KBM-7 (cell line): ENCODE measurements around the gene LRP8.
A peak's percentile ranks its signal among the peaks of the same experiment; 100 is the strongest.

Experiments
- DNase-seq: peaks from one replicate; pipeline ENCODE4 v3.0.0-alpha.2; 2015
- in situ Hi-C: fragments of 300-500 bp; cut with MboI; formaldehyde crosslinking; loops from 2 replicates; pipeline ENCODE4 v1.14.3; 2020; ENCODE audit warnings: low sequenced_read_pairs, low pct_unique_long_range_greater_than_20kb, mixed read lengths

The LRP8 gene

DNA sequence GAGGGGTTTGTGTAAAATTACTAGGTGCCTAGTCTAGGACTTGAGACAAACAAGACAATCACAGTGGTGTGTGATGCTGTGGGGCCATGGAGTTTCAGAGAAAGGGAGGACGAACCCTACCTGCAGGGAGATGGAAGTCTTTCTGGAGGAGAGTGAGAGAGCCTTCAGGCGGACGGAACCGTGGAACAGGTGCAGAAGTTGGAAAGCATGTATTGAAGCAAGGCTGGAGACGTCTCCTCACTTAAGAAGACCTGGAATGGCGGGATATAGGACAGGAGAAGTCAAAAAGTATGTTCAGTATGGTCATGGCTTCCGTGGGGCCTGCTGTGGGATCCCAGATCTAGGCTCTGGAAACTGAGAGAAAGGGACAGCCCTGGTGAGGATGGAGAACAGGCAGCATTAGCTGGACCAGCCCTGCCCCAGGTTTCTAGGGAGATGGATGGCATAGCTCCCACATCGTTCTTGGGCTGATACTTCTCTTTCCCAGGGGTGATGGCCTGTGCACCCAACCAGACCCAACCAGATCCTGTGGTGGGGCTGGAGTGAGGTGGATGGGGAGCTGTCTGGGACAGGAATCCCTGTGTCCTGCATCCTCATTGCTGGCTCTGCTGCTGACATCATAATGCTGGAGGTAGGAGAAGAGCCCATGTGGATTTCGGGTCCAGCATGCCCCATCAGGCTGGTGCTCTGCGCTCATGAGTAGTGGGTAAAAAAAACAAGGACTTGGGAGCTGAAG lies 15.0 kb upstream of the LRP8 start:
- in situ Hi-C loops = no loop called here
- DNase-seq = no peak

DNA sequence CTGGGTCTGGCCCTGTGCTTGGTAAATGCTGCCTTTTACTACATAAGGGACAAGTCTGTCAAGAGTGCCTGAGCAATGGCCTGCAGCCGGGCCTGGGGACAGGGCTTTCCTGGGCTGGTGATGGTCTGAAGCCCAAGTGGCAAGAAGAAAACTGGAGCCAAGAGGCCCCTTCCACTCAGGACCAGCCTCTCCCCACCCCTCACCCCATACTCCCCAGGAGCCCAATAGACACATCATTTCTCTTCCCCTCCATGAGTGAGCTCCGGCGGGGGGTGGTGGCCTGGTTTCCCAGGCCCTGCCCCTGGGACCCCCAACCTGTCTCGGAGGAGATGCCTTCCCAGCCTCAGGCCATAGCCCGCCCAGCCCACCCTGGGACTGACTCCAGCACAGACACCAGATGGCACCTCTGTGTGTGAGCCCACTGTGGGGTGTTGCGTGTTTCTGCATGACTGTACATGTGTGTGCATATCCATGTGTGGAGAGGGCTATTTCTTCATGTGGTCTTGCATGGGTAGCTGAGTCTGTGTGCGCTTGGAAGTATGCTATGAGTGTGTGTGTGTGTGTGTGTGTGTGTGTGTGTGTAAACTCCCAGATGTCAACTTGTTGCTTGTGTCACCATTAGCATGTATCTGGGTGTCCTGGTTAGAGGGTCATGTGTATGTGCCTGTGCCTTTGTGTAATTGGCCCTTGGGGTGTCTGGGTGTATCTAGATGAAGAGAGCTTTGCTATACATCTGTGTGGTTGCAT lies 14.3 kb upstream of the LRP8 start:
- in situ Hi-C loops = no loop called here

DNA sequence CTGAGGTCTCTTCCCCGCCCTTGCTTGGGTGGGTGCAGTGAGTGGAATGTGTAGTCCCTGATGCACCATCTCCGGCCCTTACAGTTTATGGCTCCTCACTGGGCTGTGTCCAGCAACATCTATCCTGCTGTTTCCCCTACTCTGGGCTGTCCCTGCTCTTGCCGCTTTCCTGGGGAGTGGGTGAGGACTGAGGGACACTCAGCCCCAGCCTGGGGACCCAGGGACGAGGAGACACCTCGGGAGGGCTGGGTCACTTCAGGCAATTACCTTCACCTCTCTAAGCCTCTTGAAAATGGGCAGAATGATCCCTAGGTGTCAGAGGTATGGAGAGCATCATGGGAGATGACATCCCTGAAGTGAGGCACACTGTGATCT lies 13.6 kb upstream of the LRP8 start:
- no peak for DNase-seq
- in situ Hi-C loops = no loop called here

More for the DNA sequence above, 14.3 kb upstream of the LRP8 start:
- no peak for DNase-seq

DNA sequence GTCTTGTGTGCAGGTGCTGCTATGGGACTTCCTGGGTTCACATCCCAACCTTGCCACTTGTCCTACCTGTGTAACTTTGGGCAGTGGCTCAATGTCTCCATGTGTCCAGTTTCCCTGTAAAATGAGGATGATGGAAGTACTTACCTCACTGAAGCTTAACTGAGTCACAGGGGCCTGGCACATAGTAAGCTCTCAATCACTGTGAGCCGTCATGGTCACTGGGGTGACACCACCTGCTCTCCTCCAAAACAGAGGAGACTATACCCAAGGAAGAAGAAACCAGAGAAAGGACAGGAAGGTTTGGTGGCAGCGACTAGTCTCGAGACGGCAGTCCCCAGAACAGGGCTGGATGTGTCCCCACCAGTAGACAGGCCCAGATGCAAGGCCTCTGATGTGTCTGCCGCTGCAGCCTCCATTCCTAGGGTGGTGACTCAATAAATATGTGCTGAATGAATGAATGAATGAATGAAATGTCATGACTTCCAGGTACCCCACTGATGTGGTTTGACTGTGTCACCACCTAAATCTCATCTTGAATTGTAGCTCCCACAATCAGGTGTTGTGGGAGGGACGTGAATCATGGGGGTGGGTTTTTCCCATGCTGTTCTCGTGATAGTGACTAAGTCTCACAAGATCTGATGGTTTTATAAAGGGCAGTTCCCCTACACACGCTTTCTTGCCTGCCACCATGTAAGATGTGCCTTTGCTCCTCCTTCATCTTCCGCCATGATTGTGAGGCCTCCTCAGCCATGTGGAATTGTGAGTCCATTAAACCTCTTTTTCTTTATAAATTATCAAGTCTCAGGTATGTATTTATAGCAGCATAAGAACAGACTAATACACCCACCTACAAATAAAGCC lies 13.0 kb upstream of the LRP8 start:
- in situ Hi-C loops = no loop called here
- no peak for DNase-seq

DNA sequence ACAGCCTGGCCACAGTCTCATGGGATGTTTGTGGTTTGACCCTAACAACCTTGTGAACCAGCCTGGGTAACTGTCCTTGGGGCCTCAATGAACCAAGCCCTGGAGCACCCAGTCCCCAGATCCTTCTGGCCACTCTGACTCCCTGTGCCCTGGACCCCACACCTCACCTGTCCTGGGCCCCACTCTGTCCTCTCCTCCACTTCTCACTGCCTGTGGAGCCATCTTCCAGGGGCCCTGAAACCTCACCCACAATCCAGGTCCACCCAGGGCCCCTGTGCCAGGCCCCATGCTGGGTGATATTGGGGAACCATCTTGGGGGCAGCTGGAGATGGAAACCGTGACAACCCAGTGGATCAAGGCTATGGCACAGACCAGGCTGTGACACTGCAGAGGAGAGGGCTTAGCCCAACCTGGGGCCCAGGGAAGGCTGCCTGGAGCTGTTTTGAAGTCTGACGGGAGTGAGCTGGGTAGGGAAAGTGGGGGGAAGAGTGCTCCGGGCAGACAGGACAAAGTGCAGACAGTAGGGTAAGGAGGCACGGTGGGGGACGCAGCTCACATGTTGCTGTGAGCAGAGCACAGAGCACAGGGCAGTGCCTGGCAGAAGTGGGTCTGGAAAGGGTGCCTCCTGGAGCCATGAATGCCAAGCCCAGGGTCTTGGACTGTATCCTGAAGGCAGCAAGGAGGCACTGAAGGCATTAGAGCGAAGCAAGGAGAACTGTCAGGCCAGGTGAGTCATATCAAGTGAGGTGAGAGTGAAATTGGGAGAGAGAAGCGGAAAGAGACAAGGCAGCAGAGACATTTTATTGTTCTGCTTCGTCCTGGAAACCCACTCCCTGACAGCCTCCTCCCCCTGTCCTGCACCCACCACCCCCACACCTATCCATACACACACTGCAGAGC lies 12.1 kb upstream of the LRP8 start:
- no peak for DNase-seq
- in situ Hi-C loops = no loop called here

DNA sequence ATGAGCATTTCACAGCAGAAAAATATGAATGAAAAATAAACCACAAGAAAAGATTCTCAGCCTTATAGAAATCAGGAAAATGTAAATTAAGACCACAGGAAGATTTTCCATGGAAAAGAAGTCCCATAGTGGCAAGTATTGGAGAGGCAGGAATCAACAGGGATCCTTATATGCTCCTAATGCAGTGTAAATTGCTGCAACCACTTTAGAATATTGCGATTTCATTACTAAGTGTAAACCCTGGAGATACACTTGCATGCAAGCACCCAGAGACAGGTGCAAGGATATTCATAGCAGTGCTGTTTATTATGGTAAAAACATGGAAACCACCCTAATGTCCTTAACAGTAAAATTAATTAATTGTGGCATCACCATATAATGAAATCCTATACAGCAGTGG lies 10.6 kb upstream of the LRP8 start:
- in situ Hi-C loops = no loop called here
- no peak for DNase-seq

DNA sequence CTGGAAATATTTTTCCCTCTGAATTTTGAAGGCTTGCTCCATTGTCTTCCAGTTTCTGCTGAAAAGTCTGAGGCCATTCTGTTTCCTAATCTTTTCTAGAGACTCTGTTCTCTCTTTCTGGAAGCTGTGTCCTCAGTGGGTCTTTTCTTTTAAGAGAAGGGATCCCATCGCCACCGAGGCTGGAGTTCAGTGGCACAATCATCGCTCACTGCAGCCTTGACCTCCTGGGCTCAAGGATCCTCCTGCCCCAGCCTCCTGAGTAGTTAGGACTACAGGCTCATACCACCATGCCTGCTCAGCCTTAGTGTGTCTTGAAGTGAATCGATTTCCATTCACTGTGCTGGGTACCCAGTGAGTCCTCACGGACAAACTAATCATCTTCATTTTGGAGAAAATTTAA lies 9.6 kb upstream of the LRP8 start:
- no peak for DNase-seq
- in situ Hi-C loops = no loop called here

DNA sequence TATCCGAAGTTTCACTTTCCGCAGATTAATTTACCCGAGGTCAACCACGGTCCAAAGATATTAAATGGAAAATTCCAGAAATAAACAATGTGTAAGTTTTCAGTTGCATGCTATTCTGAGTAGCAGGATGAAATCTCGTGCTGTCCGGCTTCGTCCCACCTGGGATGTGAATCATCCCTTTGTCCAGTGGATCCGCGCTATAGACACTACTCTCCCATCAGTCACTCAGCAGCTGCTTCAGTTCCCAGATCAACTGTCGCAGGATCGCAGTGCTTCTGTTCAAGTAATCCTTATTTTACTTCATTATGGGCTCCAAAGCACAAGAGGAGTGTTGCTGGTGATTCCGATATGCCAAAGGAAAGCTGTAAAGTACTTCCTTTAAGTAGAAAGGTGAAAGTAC lies 8.3 kb upstream of the LRP8 start:
- DNase-seq = no peak
- in situ Hi-C loops = no loop called here

DNA sequence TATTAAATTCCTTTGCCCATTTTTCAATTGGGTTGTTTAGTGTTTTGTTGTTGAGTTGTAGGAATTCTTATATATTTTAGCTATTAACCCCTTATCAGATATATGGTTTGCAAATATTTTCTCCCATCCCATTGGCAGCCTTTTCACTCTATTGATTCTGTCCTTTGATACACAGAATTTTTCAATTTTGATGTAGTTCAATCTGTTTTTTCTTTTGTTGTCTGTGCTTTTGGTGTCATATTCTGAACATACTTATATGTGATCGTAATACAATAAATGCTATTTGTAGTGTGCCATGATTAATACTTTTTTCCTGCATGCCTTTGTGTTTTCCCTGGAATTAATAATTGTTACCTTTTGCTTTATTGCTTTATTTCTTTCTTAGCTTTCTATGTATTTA lies 7.8 kb upstream of the LRP8 start:
- in situ Hi-C loops = no loop called here
- DNase-seq = no peak

DNA sequence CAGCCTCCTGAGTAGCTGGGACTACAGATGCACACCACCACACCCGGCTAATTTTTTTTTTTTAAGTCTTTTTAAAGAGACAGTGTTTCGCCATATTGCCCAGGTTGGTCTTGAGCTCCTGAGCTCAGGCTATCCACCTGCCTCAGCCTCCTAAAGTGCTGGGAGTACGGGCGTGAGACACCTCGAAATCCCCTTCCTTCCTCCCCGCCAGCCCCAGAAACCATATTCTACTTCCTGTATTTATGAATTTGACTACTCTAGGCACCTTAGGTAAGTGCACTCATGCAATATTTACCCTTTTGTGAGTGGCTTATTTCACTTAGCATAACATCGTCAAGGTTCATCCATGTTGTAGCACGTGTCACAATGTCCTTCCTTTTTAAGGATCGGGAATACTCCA lies 6.9 kb upstream of the LRP8 start:
- in situ Hi-C loops = no loop called here
- peak; percentile 25 for DNase-seq

DNA sequence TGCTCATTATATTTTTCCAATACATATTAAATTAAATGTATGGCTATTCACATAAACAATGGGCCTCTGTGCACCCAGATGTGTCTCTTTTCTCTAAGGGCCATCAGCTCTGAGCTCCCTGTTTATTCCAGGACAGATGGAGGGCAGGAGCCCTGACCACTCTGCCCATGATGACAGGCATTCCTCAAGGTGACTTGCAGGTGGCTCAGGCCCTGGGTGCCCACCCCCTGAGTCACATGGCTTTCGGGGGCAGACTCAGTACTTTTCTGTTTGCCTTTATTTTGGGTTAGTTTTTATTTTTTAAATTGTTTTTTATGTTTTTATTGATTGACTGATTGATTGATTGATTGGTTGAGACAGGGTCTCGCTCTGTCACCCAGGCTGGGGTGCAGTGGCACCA lies 6.4 kb upstream of the LRP8 start:
- no peak for DNase-seq
- in situ Hi-C loops = no loop called here

DNA sequence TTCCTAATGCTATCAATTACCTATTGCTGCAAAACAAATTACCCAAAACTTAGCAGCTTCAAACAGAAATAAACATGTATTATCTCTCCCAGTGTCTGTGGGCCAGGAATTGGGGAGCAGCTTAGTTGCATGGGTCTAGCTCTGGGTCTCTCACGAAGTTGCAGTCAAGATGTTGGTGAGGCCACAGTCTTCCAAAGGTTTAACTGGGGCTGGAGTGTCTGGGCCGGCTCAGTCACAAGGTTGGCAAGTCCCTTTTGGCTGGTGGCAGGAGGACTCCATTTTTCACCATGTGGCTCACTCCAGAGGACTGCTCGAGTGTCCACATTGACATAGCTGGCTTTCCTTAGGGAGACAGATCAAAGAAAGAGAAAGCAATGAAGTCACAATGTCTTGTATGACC lies 5.0 kb upstream of the LRP8 start:
- no peak for DNase-seq
- in situ Hi-C loops = no loop called here

DNA sequence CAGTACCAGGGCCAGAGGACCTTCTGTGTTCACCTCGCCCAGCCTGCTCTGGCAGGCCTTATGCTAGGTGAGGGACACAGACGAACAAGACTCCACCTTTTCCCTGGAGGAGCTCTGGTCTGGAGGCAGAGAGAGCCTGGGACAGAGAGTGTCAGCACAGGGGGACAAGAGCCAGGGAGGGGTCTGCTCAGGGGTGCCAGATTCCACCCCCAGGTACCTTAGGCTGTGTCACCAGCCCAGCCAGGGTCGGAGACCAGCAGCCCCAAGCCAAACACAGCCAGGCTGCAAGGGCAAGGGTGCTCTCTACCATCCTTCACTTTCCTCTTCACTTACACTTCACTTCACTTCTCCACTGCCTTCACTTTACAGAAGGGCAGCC lies 4.3 kb upstream of the LRP8 start:
- no peak for DNase-seq
- in situ Hi-C loops = no loop called here

DNA sequence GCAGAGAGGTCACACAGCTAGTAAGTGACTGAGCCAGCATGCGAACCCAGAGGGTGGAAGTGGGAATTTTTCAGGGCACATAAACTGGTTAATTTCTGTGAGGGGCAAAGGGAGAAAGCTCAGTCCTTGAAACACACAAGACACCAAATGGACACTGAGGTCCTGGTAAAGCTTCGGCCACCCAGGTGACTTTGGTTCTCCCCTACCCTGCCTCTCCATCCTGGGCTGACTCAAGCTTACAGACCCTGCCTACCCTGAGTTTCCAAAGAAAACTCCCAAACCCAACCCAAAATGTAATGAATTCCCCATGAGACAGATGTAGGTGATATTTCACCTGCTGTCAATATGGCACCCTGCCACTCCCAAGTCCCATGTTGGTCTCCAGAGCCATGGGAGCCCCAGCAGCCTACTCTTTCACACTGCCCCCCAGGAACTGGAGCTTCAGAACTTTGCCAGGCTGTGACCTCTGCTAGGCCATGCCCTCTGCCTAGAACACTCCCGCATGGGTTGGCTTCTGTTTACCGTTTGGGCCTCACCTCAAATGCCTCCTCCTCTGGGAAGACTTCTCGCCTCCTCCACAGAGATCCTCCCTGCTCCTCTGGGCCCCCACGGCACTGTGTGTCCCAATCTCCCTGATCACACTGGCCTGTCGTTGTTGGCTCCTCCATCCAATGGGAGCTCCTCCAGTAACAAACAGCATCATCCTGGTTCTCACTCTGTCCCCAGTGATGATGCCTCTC lies 3.7 kb upstream of the LRP8 start:
- in situ Hi-C loops = no loop called here
- DNase-seq = no peak

DNA sequence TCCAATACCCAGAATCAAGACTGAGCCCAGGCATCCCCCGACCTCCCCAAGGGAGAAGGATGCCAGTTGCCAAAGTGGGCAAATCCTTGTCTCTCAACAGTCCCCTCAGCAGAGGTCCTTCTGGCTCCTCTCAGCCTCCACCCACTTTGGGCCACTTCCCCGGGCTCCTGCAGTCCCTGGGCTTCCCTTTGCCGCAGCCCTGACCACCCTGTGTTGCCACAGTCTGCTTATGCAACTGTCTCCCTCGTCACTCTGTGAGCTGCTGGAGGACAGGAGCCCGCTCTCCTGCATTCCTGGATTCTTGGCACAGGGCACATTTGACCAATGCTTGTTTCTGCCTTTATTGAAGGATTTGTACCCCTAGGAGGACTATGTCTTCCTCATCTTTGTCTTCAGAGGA lies 2.9 kb upstream of the LRP8 start:
- DNase-seq = no peak
- in situ Hi-C loops = no loop called here

DNA sequence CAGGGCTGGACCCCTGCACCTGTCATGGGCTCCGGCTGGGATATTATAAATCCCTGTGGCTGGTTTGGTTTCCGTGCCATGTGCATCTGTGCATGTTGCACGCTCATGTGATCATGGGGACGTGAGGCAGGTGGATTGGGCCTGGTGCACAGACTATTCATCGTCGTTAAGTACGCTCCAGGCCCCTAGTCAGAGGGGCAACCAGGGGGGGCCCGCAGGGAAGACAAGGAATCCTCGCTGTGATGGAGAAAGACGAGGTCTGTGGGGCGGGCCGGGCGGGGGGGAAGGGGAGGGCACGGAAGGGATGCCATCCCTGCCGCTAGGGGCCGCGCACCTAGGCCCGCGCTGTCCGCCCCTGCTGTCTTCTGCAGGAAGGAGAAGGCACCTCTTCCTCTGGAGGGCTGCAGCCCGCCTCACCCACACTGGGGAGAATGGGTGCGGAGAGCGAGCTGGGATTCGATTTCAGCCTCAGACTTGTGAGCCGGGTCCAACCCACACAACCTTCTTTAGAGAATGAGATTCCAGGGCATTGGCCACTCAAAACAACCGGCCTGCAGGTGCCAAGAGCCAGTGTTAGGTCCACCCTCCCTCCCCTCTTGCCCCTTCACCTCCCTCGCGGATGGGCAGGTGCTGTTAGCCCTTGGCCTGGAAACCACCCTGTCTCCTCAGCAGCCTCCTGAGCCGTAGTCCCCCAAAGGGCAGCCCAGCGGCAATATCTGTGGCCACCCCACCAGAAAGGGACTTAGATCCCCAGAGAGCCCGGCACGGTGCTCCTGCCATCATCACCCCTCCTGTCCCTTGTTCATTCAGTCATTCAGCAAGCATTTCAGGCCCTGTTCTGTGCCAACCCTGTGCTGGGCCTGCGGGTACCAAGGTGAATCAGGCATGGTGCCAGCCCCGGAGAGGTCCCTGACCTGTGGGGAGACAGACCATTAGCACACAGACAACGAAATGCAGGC lies 950 bp upstream of the LRP8 start:
- DNase-seq = no peak
- in situ Hi-C loops = no loop called here

DNA sequence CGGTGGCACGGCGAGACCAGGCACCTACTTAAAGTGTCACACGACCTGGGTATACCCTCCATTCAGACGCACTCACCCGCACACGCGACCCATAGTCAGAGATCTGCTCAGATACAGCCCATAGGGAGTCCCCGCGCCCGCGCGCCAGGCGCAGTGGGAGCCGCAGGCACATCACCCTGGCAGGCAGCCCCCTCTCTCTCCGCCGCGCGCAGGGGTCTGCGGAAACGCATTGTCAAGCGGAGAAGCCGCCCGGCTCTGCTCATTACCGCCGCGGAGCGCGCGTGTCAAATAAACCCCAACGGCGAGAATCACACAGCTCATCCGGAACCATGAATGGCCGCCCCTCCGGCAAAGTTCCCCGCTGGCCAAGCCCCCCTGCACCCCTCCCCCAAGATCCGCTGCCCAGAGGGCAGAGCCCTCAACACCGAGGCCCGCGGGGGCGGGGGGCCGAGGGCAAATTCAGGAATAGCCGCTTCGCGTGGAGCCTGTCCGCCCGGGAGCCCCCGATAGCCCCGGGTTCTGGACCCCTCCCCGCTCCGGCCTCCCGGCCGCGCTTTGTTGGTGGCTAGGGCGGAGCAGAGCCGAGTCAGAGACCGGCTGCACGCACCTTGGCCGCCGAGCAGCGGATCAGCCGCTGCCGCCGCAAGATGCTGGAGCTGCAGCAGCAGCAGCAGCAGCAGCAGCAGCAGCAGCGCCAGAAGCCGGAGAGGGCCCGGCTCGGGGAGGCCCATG lies 522 bp downstream of the LRP8 start:
- peak; percentile 58 for DNase-seq
- in situ Hi-C loops = no loop called here
